IMR-90 (cell line): ENCODE data around the gene BCL2L12. TPM values are rescaled to one million over a fixed set of nuclear protein-coding genes. Genes with fewer than 3 reads are reported as not detected.

Experiments used
- ATAC-seq: fragments of 200-7000 bp; cut with Tn5 transposase; 2 replicates; pipeline ENCODE4 v1.9.1; 2020; ENCODE audit warnings: low read depth, mild to moderate bottlenecking, moderate library complexity
- BruUV-seq: library from RNA; stranded (reverse); fragments of 400-500 nt; replicated peaks from 2 replicates; lab custom pipeline; 2021; lab: Mats Ljungman, UMichigan
- CTCF ChIA-PET: fragments of 300-600 bp; formaldehyde crosslinking; extraction: SDS; loops from one replicate; lab custom pipeline; 2021; ENCODE audit warnings: antibody characterized with exemption; lab: Yijun Ruan, JAX
- POLR2A ChIA-PET: fragments of 300-600 bp; sonication (Branson Sonifier 250); formaldehyde crosslinking; loops from one replicate; lab custom pipeline; 2022; ENCODE audit warnings: antibody characterized with exemption; ENCODE audit not compliant: unreplicated experiment; lab: Charles Lee
- DNase-seq: peaks from one replicate; pipeline ENCODE4 v3.0.0; 2013
- H2AFZ ChIP-seq: replicated peaks from 2 replicates; pipeline ENCODE3; 2013; ENCODE audit warnings: low read length, mild to moderate bottlenecking; ENCODE audit not compliant: poor library complexity
- H2AK5ac ChIP-seq: 2 replicates; pipeline ENCODE4 v1.6.1; 2013; ENCODE audit warnings: low read depth, low read length, inconsistent platforms
- H2AK9ac ChIP-seq: replicated peaks from 2 replicates; pipeline ENCODE3; 2013; ENCODE audit warnings: mild to moderate bottlenecking, low read depth, low read length, moderate library complexity; ENCODE audit not compliant: poor library complexity
- H2BK120ac ChIP-seq: 2 replicates; pipeline ENCODE4 v1.6.1; 2013; ENCODE audit warnings: low read depth, low read length, inconsistent platforms
- H2BK15ac ChIP-seq: 3 replicates; pipeline ENCODE4 v1.6.1; 2013; ENCODE audit warnings: low read depth, low read length, inconsistent platforms
- H2BK20ac ChIP-seq: 2 replicates; pipeline ENCODE4 v1.6.1; 2013; ENCODE audit warnings: low read depth, mild to moderate bottlenecking, inconsistent platforms, low read length, moderate library complexity
- H2BK5ac ChIP-seq: 2 replicates; pipeline ENCODE4 v1.6.1; 2013; ENCODE audit warnings: mild to moderate bottlenecking, low read depth, low read length, inconsistent platforms; ENCODE audit not compliant: poor library complexity, severe bottlenecking
- H3K14ac ChIP-seq: replicated peaks from 2 replicates; pipeline ENCODE4 v1.6.1; 2013; ENCODE audit warnings: low read depth, low read length, inconsistent platforms
- H3K18ac ChIP-seq: 2 replicates; pipeline ENCODE4 v1.6.1; 2013; ENCODE audit warnings: low read depth, low read length, control low read depth
- H3K23ac ChIP-seq: 2 replicates; pipeline ENCODE4 v1.6.1; 2013; ENCODE audit warnings: low read depth, low read length, inconsistent platforms
- H3K27ac ChIP-seq: 2 replicates; pipeline ENCODE4 v1.5.1; 2013; ENCODE audit warnings: mild to moderate bottlenecking, control low read depth, low read length; ENCODE audit not compliant: insufficient read depth
- H3K27me3 ChIP-seq: 2 replicates; pipeline ENCODE4 v1.6.1; 2013; ENCODE audit warnings: low read length; ENCODE audit not compliant: control insufficient read depth, insufficient read depth
- H3K36me3 ChIP-seq: 2 replicates; pipeline ENCODE4 v1.6.1; 2013; ENCODE audit warnings: low read length, mixed read lengths; ENCODE audit not compliant: control insufficient read depth, insufficient read depth
- H3K4ac ChIP-seq: 2 replicates; pipeline ENCODE4 v1.6.1; 2013; ENCODE audit warnings: low read depth, low read length, inconsistent platforms
- H3K4me1 ChIP-seq: 2 replicates; pipeline ENCODE4 v1.6.1; 2013; ENCODE audit warnings: low read length, mixed read lengths; ENCODE audit not compliant: control insufficient read depth, insufficient read depth
- H3K4me2 ChIP-seq: 2 replicates; pipeline ENCODE4 v1.6.1; 2013; ENCODE audit warnings: low read depth, mild to moderate bottlenecking, control low read depth, low read length, moderate library complexity
- H3K4me3 ChIP-seq: 2 replicates; pipeline ENCODE4 v1.5.1; 2013; ENCODE audit warnings: low read depth, mild to moderate bottlenecking, control low read depth, low read length, moderate library complexity; ENCODE audit not compliant: insufficient read depth
- H3K56ac ChIP-seq: 2 replicates; pipeline ENCODE4 v1.6.1; 2013; ENCODE audit warnings: low read length, inconsistent platforms; ENCODE audit not compliant: insufficient read depth; ENCODE audit errors: extremely low read depth
- H3K79me1 ChIP-seq, 2 experiments: 2 replicates each; pipeline ENCODE4 v1.6.1; 2013; ENCODE audit warnings: low read length in 2 of 2, inconsistent platforms in 1 of 2, low read depth in 1 of 2
- H3K9ac ChIP-seq: 2 replicates; pipeline ENCODE4 v1.6.1; 2013; ENCODE audit warnings: low read depth, low read length, control low read depth
- H3K9me1 ChIP-seq: 2 replicates; pipeline ENCODE4 v1.6.1; 2013; ENCODE audit warnings: low read length, inconsistent platforms; ENCODE audit not compliant: insufficient read depth
- H3K9me3 ChIP-seq: 2 replicates; pipeline ENCODE4 v1.6.1; 2013; ENCODE audit warnings: low read length; ENCODE audit not compliant: control insufficient read depth, insufficient read depth
- H4K20me1 ChIP-seq: 2 replicates; pipeline ENCODE4 v1.6.1; 2013; ENCODE audit warnings: low read length, inconsistent platforms; ENCODE audit not compliant: insufficient read depth
- H4K5ac ChIP-seq: 2 replicates; pipeline ENCODE4 v1.6.1; 2013; ENCODE audit warnings: mild to moderate bottlenecking, low read depth, low read length, control low read depth
- H4K8ac ChIP-seq, 2 experiments: 2 replicates each; pipeline ENCODE4 v1.6.1; 2013; ENCODE audit warnings: low read depth in 2 of 2, low read length in 2 of 2, control low read depth in 1 of 2, inconsistent platforms in 1 of 2
- H4K91ac ChIP-seq: 2 replicates; pipeline ENCODE4 v1.6.1; 2013; ENCODE audit warnings: low read depth, low read length, inconsistent platforms; ENCODE audit not compliant: insufficient read depth
- CTCF ChIP-seq: conservative IDR thresholded peaks from 2 replicates; pipeline ENCODE4 v1.5.1; 2012; ENCODE audit warnings: mild to moderate bottlenecking, low read depth, low read length, improper control_type of control experiment
- MXI1 ChIP-seq: IDR thresholded peaks from 2 replicates; pipeline ENCODE4 v1.6.1; 2012; ENCODE audit warnings: low read depth, mild to moderate bottlenecking, low read length, moderate library complexity, borderline replicate concordance
- NFE2L2 ChIP-seq: fragments of 150-350 bp; IDR thresholded peaks from 2 replicates; pipeline ENCODE4 v1.6.1; 2016; ENCODE audit warnings: low read depth, mild to moderate bottlenecking, low read length
- WGBS, 2 experiments: methylation state at CpG; one replicate each; pipeline versions ENCODE4 v1.1.5 to v1.1.7; 2013; ENCODE audit warnings: missing lambda C conversion rate in 2 of 2; ENCODE audit not compliant: insufficient read length in 1 of 2; ENCODE audit errors: extremely low coverage in 2 of 2; 5-methylcytosine and 5-hydroxymethylcytosine counted together
- dilution Hi-C: fragments of 300-500 bp; cut with HindIII; formaldehyde crosslinking; loops from one replicate; pipeline ENCODE4 v1.14.3; 2018; ENCODE audit warnings: low sequenced_read_pairs; ENCODE audit not compliant: unreplicated experiment
- in situ Hi-C: fragments of 300-500 bp; cut with MboI; formaldehyde crosslinking; loops from 3 replicates; pipeline ENCODE4 v1.14.3; 2019; ENCODE audit warnings: low sequenced_read_pairs, inconsistent platforms, mixed read lengths
- intact Hi-C: fragments of 100-400 bp; cut with micrococcal nuclease; formaldehyde crosslinking; loops from 2 replicates; pipeline ENCODE4 v1.10.0; 2022
- polyA plus RNA-seq, 3 experiments: library from polyadenylated mRNA; depleted of rRNA; stranded (reverse); fragments of >200 nt; gene quantifications; 2 replicates each; pipeline ENCODE4 v1.2.3, GENCODE V29; 2012; ENCODE audit warnings: low replicate concordance in 1 of 3
- total RNA-seq: library from RNA; depleted of rRNA; stranded (reverse); fragments of >200 nt; gene quantifications from 2 replicates; pipeline ENCODE4 v1.2.3, GENCODE V29; 2012

Gene BCL2L12
- total and polyA plus RNA-seq, 2 of the 4 experiments (the other 2 are of a cell fraction), result 3.9 to 32.6 TPM

GRCh38 chr19:49664171-49665035 is 1.3 kb upstream of the BCL2L12 start:
- intact Hi-C loops (loop anchor here (1.0 kb wide), 1 partner anchor 22 kb away; the partner anchor contains the start of gene SCAF1), in situ Hi-C loops (loop anchor here (10.0 kb wide), 1 partner anchor 170 kb away; the partner anchor contains the start of gene RPS11), dilution Hi-C loops (no loop called here)
- H3K14ac ChIP-seq, result peak overlapping the region; percentile 89
- H3K56ac ChIP-seq, result peak overlapping the region; percentile 71
- peak overlapping the region; percentile 92 for H3K4ac ChIP-seq
- ATAC-seq, result peak; percentile 75
- H3K4me2 ChIP-seq, result peak overlapping the region; percentile 93
- ChIA-PET CTCF (interaction anchor here (0.6 to 1.0 kb wide), 2 partner anchors 11 to 137 kb away, joined by 3 read pairs; partner anchors contain the start of gene RCN3), POLR2A (no interaction called here)
- H3K23ac ChIP-seq, result peak overlapping the region; percentile 97
- no TSS peak for BruUV-seq
- no peak overlapping the region for H2BK15ac ChIP-seq
- H2AFZ ChIP-seq, result peak overlapping the region; percentile 92
- peaks cover 9% of the 10 kb centered on the region for H3K4me1 ChIP-seq
- peak overlapping the region; percentile 77 for H3K4me3 ChIP-seq
- DNase-seq, result peak; percentile 67
- peaks cover 32% of the 10 kb centered on the region for H3K36me3 ChIP-seq
- H3K18ac ChIP-seq, result peak overlapping the region; percentile 22
- H4K8ac ChIP-seq, result peak overlapping the region; percentile 42 to 91
- peak overlapping the region; percentile 69 for H4K91ac ChIP-seq
- peaks cover 3% of the 10 kb centered on the region; the same call in 1 of the 2 replicates for H3K9me1 ChIP-seq
- peak overlapping the region; percentile 88 for H2BK5ac ChIP-seq
- peak overlapping the region; percentile 96 for H2AK5ac ChIP-seq
- no peaks in the 10 kb centered on the region for H3K9me3 ChIP-seq
- H3K27me3 ChIP-seq, result no peaks in the 10 kb centered on the region
- no peak overlapping the region for H2BK20ac ChIP-seq
- peaks cover 12 to 57% of the 10 kb centered on the region in 2 experiments; a peak in 3 of 4 replicates for H3K79me1 ChIP-seq
- WGBS, 2 experiments, result 1% methylated on average over 45 of the region's 53 CpGs; no CpG with 5 or more reads in 1 of the 2 experiments
- H3K9ac ChIP-seq, result peak overlapping the region; percentile 91
- TF ChIP-seq MXI1 (peak; percentile 55; the same call in 1 of the 2 replicates), CTCF (no peak), NFE2L2 (no peak)
- H3K27ac ChIP-seq, result peak overlapping the region; percentile 87
- H4K5ac ChIP-seq, result peak overlapping the region; percentile 53
- H2BK120ac ChIP-seq, result peak overlapping the region; percentile 6; the same call in 1 of the 2 replicates
- peak overlapping the region; percentile 86 for H2AK9ac ChIP-seq
- peaks cover 13% of the 10 kb centered on the region for H4K20me1 ChIP-seq
